HCT116 (cell line): ENCODE results near the gene MRPL36. TPM values are rescaled to one million over a fixed set of nuclear protein-coding genes. Genes with fewer than 3 reads are reported as not detected.

Source experiments
- ATAC-seq: fragments of 200-7000 bp; cut with Tn5 transposase; 2 replicates; pipeline ENCODE4 v1.9.1; 2020; ENCODE audit warnings: mild to moderate bottlenecking, moderate library complexity
- BruUV-seq: library from RNA; stranded (reverse); fragments of 400-500 nt; replicated peaks from 2 replicates; lab custom pipeline; 2021; lab: Mats Ljungman, UMichigan
- CTCF ChIA-PET: fragments of 300-600 bp; sonication (Branson Sonifier 250); formaldehyde crosslinking; loops from one replicate; lab custom pipeline; 2021; ENCODE audit warnings: antibody characterized with exemption; lab: Charles Lee
- POLR2A ChIA-PET: fragments of 300-600, 350-600 bp; sonication (Branson Sonifier 250); formaldehyde crosslinking; loops from one replicate; lab custom pipeline; 2021; ENCODE audit warnings: antibody characterized with exemption; lab: Charles Lee
- RAD21 ChIA-PET, 2 experiments: fragments of 300-600 bp; sonication (Branson Sonifier 250); formaldehyde crosslinking; loops; one replicate each; lab custom pipeline; 2023; ENCODE audit warnings: low total read pairs in 2 of 2; ENCODE audit not compliant: uncharacterized antibody in 2 of 2, unreplicated experiment in 2 of 2, low non-redundant PET in 1 of 2; lab: Charles Lee
- DNase-seq: peaks from one replicate; pipeline ENCODE4 v3.0.0-alpha.2; 2010; ENCODE audit warnings: low read depth, low spot score
- H2AFZ ChIP-seq: fragments of 200-600 bp; shearing (Covaris generic), sonication (generic); 2 replicates; pipeline ENCODE4 v1.6.1; 2017; ENCODE audit warnings: low read depth, mixed run types, mixed read lengths, antibody characterized with exemption, low read length; ENCODE audit not compliant: poor library complexity, severe bottlenecking
- H3K27ac ChIP-seq: 2 replicates; pipeline ENCODE4 v1.5.1; 2012; ENCODE audit warnings: low read depth, low read length
- H3K27me3 ChIP-seq: fragments of 200-600 bp; sonication (generic); 2 replicates; pipeline ENCODE4 v1.6.1; 2016; ENCODE audit warnings: mixed run types, low read length, mixed read lengths; ENCODE audit not compliant: insufficient read depth
- H3K36me3 ChIP-seq, 2 experiments: fragments of 200-500 bp in 1 of 2; fragments of 200-600 bp in 1 of 2; sonication (Bioruptor generic) in 1 of 2; sonication (generic) in 1 of 2; 2 replicates each; pipeline versions ENCODE4 v1.5.1 to v1.6.1; 2014 to 2016; ENCODE audit warnings: low read length in 2 of 2, inconsistent platforms in 1 of 2, mixed read lengths in 1 of 2, mixed run types in 1 of 2; ENCODE audit not compliant: insufficient read depth in 2 of 2, control insufficient read depth in 1 of 2
- H3K4me1 ChIP-seq, 2 experiments: fragments of 200-600 bp in 1 of 2; sonication (generic) in 1 of 2; 2 replicates each; pipeline versions ENCODE4 v1.5.1 to v1.6.1; 2012 to 2017; ENCODE audit warnings: low read length in 2 of 2, inconsistent platforms in 1 of 2, mild to moderate bottlenecking in 1 of 2, mixed read lengths in 1 of 2, mixed run types in 1 of 2, moderate library complexity in 1 of 2; ENCODE audit not compliant: insufficient read depth in 2 of 2, control insufficient read depth in 1 of 2
- H3K4me2 ChIP-seq: fragments of 200-600 bp; sonication (generic); 2 replicates; pipeline ENCODE4 v1.6.1; 2017; ENCODE audit warnings: mixed run types, low read length, mixed read lengths
- H3K4me3 ChIP-seq, 2 experiments: fragments of 200-600 bp in 1 of 2; sonication (generic) in 1 of 2; replicated peaks in 1 of 2; 2 replicates each; pipeline ENCODE4 v1.5.1; 2011 to 2016; ENCODE audit warnings: low read length in 2 of 2, control low read depth in 1 of 2, low read depth in 1 of 2, mild to moderate bottlenecking in 1 of 2, mixed read lengths in 1 of 2, mixed run types in 1 of 2
- H3K79me2 ChIP-seq: fragments of 200-600 bp; sonication (generic); 2 replicates; pipeline ENCODE4 v1.6.1; 2017; ENCODE audit warnings: mild to moderate bottlenecking, mixed run types, low read length, moderate library complexity, mixed read lengths; ENCODE audit not compliant: insufficient read depth
- H3K9ac ChIP-seq: fragments of 200-600 bp; sonication (generic); 2 replicates; pipeline ENCODE4 v1.6.1; 2016; ENCODE audit warnings: low read length, mixed read lengths
- H3K9me2 ChIP-seq: fragments of 200-600 bp; sonication (generic), shearing (Covaris generic); 2 replicates; pipeline ENCODE4 v1.6.1; 2017; ENCODE audit warnings: mixed run types, mild to moderate bottlenecking, moderate library complexity; ENCODE audit not compliant: insufficient read depth
- H3K9me3 ChIP-seq, 2 experiments: fragments of 200-500 bp in 1 of 2; fragments of 200-600 bp in 1 of 2; sonication (Bioruptor generic) in 1 of 2; sonication (generic) in 1 of 2; 2 replicates each; pipeline ENCODE4 v1.6.1; 2014 to 2017; ENCODE audit warnings: low read length in 2 of 2, mixed read lengths in 2 of 2, inconsistent platforms in 1 of 2, low read depth in 1 of 2, mild to moderate bottlenecking in 1 of 2, mixed run types in 1 of 2, moderate library complexity in 1 of 2; ENCODE audit not compliant: control insufficient read depth in 1 of 2, insufficient read depth in 1 of 2
- H4K20me1 ChIP-seq: fragments of 200-600 bp; sonication (generic), shearing (Covaris generic); 2 replicates; pipeline ENCODE4 v1.6.1; 2017; ENCODE audit warnings: mixed run types, mild to moderate bottlenecking, moderate library complexity; ENCODE audit not compliant: insufficient read depth
- CBX3 ChIP-seq: IDR thresholded peaks from 2 replicates; pipeline ENCODE4 v1.6.1; 2012; ENCODE audit warnings: low read depth
- EGR1 ChIP-seq: IDR thresholded peaks from 2 replicates; pipeline ENCODE4 v1.6.1; 2012; ENCODE audit warnings: low read depth
- EZH2phosphoT487 ChIP-seq: fragments of 200-600 bp; IDR thresholded peaks from 2 replicates; pipeline ENCODE4 v1.6.1; 2018; ENCODE audit warnings: antibody characterized with exemption, borderline replicate concordance
- SRF ChIP-seq: IDR thresholded peaks from 2 replicates; pipeline ENCODE4 v1.6.1; 2012; ENCODE audit warnings: low read depth
- TCF7L2 ChIP-seq: IDR thresholded peaks from 2 replicates; pipeline ENCODE4 v1.7.0; 2011; ENCODE audit warnings: borderline replicate concordance, inconsistent platforms; ENCODE audit not compliant: insufficient read depth, insufficient read length; ENCODE audit errors: extremely low read depth
- YY1 ChIP-seq: IDR thresholded peaks from 2 replicates; pipeline ENCODE4 v1.6.1; 2011; ENCODE audit warnings: low read length, low read depth, moderate library complexity, mild to moderate bottlenecking; ENCODE audit not compliant: insufficient replicate concordance; ENCODE audit errors: extremely low read depth
- ZFX ChIP-seq: fragments of 450-650 bp; IDR thresholded peaks from 2 replicates; pipeline ENCODE4 v1.6.1; 2017
- ZNF274 ChIP-seq: fragments of 200-500 bp; sonication (Bioruptor generic); IDR thresholded peaks from 2 replicates; pipeline ENCODE4 v1.6.1; 2014; ENCODE audit warnings: mild to moderate bottlenecking, low read depth, low read length, inconsistent platforms
- intact Hi-C: fragments of 100-400 bp; cut with micrococcal nuclease; formaldehyde crosslinking; loops from 2 replicates; pipeline ENCODE4 v1.10.0; 2022
- total RNA-seq: library from RNA; stranded (reverse); gene quantifications from one replicate; pipeline ENCODE4 v1.2.1, GENCODE V29; 2021; ENCODE audit not compliant: unreplicated experiment
- TF ChIP-seq, protein P1 (sequence below): IDR thresholded peaks from 2 replicates; pipeline ENCODE4 v1.6.1; 2012; ENCODE audit warnings: low read depth
- TF ChIP-seq, protein P2 (sequence below): IDR thresholded peaks from 2 replicates; pipeline ENCODE4 v1.6.1; 2012

Gene MRPL36
- total RNA-seq, 1 experiment from 2014 or later, result 71.9 TPM

DNA sequence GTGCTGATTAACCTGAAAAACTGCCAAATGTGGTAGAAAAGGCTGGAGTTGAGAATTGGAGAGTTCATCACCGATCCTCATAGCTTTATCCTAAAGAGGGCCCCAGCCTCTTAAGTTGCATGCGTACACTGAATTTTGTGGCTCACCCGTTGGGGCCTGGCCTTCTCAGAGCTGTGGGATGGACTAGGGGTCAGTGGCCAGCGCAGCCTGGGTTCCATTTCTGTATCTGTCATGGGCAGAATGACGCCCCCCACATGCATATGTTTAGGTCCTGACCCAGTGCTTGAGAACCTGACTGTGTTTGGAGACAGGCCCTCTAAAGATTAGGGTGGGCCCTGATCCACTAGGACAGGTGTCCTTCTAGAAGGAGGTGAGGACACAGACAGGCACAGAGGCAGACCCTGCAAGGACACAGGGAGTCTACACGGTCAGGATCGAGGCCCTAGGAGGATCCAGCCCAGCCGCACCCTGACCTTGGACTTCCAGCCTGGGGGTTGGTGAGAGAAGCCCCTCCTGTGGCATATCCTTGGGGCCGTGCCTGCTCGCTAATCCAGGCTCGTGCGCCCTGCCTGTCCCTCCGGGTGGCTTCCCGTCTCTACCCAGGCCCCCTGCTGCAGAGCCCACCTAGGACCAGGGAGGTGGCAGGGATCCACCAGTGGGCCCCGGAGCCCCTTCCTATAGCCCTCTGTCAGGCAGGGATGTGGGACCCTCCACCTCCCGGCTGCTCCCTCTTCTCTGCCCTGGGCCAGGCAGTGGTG lies 33.8 kb upstream of the MRPL36 start:
- Histone ChIP-seq H3K36me3 (no peaks in the 10 kb centered on the region; a peak in 1 of 4 replicates), H3K9me2 (no peaks in the 10 kb centered on the region), H3K4me2 (no peak overlapping the region), H3K27ac (no peak overlapping the region), H3K79me2 (no peaks in the 10 kb centered on the region), H3K9me3 (no peaks in the 10 kb centered on the region), H3K9ac (no peak overlapping the region), H2AFZ (no peak overlapping the region), H3K4me3 (no peak overlapping the region), H4K20me1 (no peaks in the 10 kb centered on the region), H3K4me1 (no peaks in the 10 kb centered on the region), H3K27me3 (no peaks in the 10 kb centered on the region)
- ChIA-PET POLR2A (no interaction called here), CTCF (no interaction called here), RAD21 (no interaction called here)
- no TSS peak for BruUV-seq
- intact Hi-C loops, result no loop called here
- ATAC-seq (no peak), DNase-seq (no peak)
- no peak for TF ChIP-seq ZFX
- no peak for TF ChIP-seq SRF
- no peak for TF ChIP-seq EZH2phosphoT487
- no peak for TF ChIP-seq ZNF274
- TF ChIP-seq, protein P1, sequence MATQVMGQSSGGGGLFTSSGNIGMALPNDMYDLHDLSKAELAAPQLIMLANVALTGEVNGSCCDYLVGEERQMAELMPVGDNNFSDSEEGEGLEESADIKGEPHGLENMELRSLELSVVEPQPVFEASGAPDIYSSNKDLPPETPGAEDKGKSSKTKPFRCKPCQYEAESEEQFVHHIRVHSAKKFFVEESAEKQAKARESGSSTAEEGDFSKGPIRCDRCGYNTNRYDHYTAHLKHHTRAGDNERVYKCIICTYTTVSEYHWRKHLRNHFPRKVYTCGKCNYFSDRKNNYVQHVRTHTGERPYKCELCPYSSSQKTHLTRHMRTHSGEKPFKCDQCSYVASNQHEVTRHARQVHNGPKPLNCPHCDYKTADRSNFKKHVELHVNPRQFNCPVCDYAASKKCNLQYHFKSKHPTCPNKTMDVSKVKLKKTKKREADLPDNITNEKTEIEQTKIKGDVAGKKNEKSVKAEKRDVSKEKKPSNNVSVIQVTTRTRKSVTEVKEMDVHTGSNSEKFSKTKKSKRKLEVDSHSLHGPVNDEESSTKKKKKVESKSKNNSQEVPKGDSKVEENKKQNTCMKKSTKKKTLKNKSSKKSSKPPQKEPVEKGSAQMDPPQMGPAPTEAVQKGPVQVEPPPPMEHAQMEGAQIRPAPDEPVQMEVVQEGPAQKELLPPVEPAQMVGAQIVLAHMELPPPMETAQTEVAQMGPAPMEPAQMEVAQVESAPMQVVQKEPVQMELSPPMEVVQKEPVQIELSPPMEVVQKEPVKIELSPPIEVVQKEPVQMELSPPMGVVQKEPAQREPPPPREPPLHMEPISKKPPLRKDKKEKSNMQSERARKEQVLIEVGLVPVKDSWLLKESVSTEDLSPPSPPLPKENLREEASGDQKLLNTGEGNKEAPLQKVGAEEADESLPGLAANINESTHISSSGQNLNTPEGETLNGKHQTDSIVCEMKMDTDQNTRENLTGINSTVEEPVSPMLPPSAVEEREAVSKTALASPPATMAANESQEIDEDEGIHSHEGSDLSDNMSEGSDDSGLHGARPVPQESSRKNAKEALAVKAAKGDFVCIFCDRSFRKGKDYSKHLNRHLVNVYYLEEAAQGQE, result no peak
- TF ChIP-seq YY1, result no peak
- TF ChIP-seq, protein P2, sequence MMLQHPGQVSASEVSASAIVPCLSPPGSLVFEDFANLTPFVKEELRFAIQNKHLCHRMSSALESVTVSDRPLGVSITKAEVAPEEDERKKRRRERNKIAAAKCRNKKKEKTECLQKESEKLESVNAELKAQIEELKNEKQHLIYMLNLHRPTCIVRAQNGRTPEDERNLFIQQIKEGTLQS, result no peak
- no peak for TF ChIP-seq CBX3
- TF ChIP-seq TCF7L2, result no peak
- TF ChIP-seq EGR1, result no peak
